ENCODE data around the gene MGST2. TPM values are rescaled to one million over a fixed set of nuclear protein-coding genes. Genes with fewer than 3 reads are reported as not detected.

MGST2 gene
- total and polyA plus RNA-seq, 10 of the 15 experiments (the other 5 are each of a cell fraction or from before 2014, with no cell fraction given): 19.0 to 50.1 (median 30.6) TPM

DNA sequence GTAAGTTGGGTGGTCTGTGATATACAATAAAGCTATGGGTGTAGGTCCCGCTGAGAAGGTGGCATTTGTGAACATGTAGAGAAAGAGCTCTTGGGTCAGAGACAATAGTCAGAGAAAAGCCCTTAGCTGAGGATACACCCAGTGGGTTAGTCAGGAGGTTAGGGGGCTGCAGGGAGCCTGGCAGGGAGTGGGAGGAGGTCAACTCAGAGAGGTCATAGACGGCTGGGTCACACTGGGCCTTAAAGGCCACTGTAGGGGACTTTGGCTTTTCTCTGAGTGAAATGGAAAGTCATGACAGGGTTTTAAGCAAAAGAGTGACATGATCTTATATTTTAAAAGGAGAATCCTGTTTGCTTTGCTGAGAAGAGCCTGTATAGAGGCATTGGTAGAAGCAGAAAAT is 16.7 kb downstream of the MGST2 start (continued):
- TF ChIP-seq, protein P1, sequence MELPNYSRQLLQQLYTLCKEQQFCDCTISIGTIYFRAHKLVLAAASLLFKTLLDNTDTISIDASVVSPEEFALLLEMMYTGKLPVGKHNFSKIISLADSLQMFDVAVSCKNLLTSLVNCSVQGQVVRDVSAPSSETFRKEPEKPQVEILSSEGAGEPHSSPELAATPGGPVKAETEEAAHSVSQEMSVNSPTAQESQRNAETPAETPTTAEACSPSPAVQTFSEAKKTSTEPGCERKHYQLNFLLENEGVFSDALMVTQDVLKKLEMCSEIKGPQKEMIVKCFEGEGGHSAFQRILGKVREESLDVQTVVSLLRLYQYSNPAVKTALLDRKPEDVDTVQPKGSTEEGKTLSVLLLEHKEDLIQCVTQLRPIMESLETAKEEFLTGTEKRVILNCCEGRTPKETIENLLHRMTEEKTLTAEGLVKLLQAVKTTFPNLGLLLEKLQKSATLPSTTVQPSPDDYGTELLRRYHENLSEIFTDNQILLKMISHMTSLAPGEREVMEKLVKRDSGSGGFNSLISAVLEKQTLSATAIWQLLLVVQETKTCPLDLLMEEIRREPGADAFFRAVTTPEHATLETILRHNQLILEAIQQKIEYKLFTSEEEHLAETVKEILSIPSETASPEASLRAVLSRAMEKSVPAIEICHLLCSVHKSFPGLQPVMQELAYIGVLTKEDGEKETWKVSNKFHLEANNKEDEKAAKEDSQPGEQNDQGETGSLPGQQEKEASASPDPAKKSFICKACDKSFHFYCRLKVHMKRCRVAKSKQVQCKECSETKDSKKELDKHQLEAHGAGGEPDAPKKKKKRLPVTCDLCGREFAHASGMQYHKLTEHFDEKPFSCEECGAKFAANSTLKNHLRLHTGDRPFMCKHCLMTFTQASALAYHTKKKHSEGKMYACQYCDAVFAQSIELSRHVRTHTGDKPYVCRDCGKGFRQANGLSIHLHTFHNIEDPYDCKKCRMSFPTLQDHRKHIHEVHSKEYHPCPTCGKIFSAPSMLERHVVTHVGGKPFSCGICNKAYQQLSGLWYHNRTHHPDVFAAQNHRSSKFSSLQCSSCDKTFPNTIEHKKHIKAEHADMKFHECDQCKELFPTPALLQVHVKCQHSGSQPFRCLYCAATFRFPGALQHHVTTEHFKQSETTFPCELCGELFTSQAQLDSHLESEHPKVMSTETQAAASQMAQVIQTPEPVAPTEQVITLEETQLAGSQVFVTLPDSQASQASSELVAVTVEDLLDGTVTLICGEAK (IDR thresholded peaks at IDR 0.05; ENCODE audit: borderline replicate concordance): no peak
- TF ChIP-seq TCF12 (IDR thresholded peaks at IDR 0.05; ENCODE audit: low read depth, low read length) (no peak), TCF7 (IDR thresholded peaks at IDR 0.05; ENCODE audit: borderline replicate concordance) (no peak), EZH2 (IDR thresholded peaks at IDR 0.05; ENCODE audit: borderline replicate concordance, control insufficient read depth, low read depth, low read length) (no peak)
- TF ChIP-seq, protein P2, sequence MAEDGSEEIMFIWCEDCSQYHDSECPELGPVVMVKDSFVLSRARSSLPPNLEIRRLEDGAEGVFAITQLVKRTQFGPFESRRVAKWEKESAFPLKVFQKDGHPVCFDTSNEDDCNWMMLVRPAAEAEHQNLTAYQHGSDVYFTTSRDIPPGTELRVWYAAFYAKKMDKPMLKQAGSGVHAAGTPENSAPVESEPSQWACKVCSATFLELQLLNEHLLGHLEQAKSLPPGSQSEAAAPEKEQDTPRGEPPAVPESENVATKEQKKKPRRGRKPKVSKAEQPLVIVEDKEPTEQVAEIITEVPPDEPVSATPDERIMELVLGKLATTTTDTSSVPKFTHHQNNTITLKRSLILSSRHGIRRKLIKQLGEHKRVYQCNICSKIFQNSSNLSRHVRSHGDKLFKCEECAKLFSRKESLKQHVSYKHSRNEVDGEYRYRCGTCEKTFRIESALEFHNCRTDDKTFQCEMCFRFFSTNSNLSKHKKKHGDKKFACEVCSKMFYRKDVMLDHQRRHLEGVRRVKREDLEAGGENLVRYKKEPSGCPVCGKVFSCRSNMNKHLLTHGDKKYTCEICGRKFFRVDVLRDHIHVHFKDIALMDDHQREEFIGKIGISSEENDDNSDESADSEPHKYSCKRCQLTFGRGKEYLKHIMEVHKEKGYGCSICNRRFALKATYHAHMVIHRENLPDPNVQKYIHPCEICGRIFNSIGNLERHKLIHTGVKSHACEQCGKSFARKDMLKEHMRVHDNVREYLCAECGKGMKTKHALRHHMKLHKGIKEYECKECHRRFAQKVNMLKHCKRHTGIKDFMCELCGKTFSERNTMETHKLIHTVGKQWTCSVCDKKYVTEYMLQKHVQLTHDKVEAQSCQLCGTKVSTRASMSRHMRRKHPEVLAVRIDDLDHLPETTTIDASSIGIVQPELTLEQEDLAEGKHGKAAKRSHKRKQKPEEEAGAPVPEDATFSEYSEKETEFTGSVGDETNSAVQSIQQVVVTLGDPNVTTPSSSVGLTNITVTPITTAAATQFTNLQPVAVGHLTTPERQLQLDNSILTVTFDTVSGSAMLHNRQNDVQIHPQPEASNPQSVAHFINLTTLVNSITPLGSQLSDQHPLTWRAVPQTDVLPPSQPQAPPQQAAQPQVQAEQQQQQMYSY (CRISPR knock-in tag; IDR thresholded peaks at IDR 0.05): no peak
